OCI-LY7 (cell line): ENCODE results near the gene STIL. TPM values are rescaled to one million over a fixed set of nuclear protein-coding genes. Genes with fewer than 3 reads are reported as not detected.
A peak's percentile ranks its signal among the peaks of the same experiment; 100 is the strongest.

Source experiments
- BruUV-seq: library from RNA; stranded (reverse); fragments of 400-500 nt; replicated peaks from 2 replicates; lab custom pipeline; 2021; lab: Mats Ljungman, UMichigan
- CTCF ChIA-PET: fragments of 300-600 bp; sonication (Branson Sonifier 250); formaldehyde crosslinking; loops from one replicate; lab custom pipeline; 2022; ENCODE audit warnings: antibody characterized with exemption; ENCODE audit not compliant: unreplicated experiment; lab: Charles Lee
- POLR2A ChIA-PET: fragments of 300-600 bp; sonication (Branson Sonifier 250); formaldehyde crosslinking; loops from one replicate; lab custom pipeline; 2022; ENCODE audit warnings: antibody characterized with exemption; lab: Charles Lee
- DNase-seq: peaks from one replicate; pipeline ENCODE4 v3.0.0-alpha.2; 2015; ENCODE audit warnings: low spot score
- H2AFZ ChIP-seq: fragments of 200-600 bp; sonication (generic), shearing (Covaris generic); 2 replicates; pipeline ENCODE4 v1.6.1; 2014; ENCODE audit warnings: mild to moderate bottlenecking, antibody characterized with exemption, low read length, moderate library complexity
- H3K27ac ChIP-seq: fragments of 200-600 bp; sonication (generic); 2 replicates; pipeline ENCODE4 v1.5.1; 2014; ENCODE audit warnings: mixed run types, low read depth, mild to moderate bottlenecking, moderate library complexity, low read length, inconsistent platforms; ENCODE audit not compliant: poor library complexity, severe bottlenecking
- H3K36me3 ChIP-seq: fragments of 200-600 bp; sonication (generic); 2 replicates; pipeline ENCODE4 v1.6.1; 2014; ENCODE audit warnings: mild to moderate bottlenecking, antibody characterized with exemption, low read length, moderate library complexity, mixed read lengths; ENCODE audit not compliant: insufficient read depth
- H3K4me1 ChIP-seq: fragments of 200-600 bp; sonication (generic); 2 replicates; pipeline ENCODE4 v1.5.1; 2014; ENCODE audit warnings: mild to moderate bottlenecking, low read length; ENCODE audit not compliant: insufficient read depth, poor library complexity, severe bottlenecking
- H3K4me2 ChIP-seq: fragments of 200-600 bp; sonication (generic); 2 replicates; pipeline ENCODE4 v1.6.1; 2014; ENCODE audit warnings: mild to moderate bottlenecking, low read length
- H3K4me3 ChIP-seq: fragments of 200-600 bp; sonication (generic); 2 replicates; pipeline ENCODE4 v1.5.1; 2014; ENCODE audit warnings: mild to moderate bottlenecking, low read depth, low read length; ENCODE audit not compliant: poor library complexity, severe bottlenecking
- H3K79me2 ChIP-seq: fragments of 200-600 bp; sonication (generic); 2 replicates; pipeline ENCODE4 v1.6.1; 2016; ENCODE audit warnings: low read depth, mild to moderate bottlenecking, low read length, moderate library complexity, mixed read lengths; ENCODE audit not compliant: insufficient read depth
- H3K9me2 ChIP-seq: fragments of 200-600 bp; sonication (generic); 2 replicates; pipeline ENCODE4 v1.6.1; 2016; ENCODE audit warnings: mild to moderate bottlenecking, low read length, mixed read lengths; ENCODE audit not compliant: insufficient read depth
- H3K9me3 ChIP-seq: fragments of 200-600 bp; sonication (generic); 2 replicates; pipeline ENCODE4 v1.6.1; 2014; ENCODE audit warnings: mild to moderate bottlenecking, mixed run types, low read length, mixed read lengths
- H4K20me1 ChIP-seq: fragments of 200-600 bp; sonication (generic); 2 replicates; pipeline ENCODE4 v1.6.1; 2014; ENCODE audit warnings: mild to moderate bottlenecking, antibody characterized with exemption, low read length, moderate library complexity, mixed read lengths; ENCODE audit not compliant: insufficient read depth
- EZH2phosphoT487 ChIP-seq: fragments of 200-600 bp; sonication (generic); IDR thresholded peaks from 2 replicates; pipeline ENCODE4 v1.6.1; 2018; ENCODE audit warnings: low read depth, borderline replicate concordance, mild to moderate bottlenecking, mixed run types, antibody characterized with exemption, low read length, moderate library complexity, mixed read lengths
- intact Hi-C: fragments of 100-400 bp; cut with micrococcal nuclease; formaldehyde crosslinking; loops from one replicate; pipeline ENCODE4 v1.10.0; 2022; ENCODE audit not compliant: unreplicated experiment
- total RNA-seq, 2 experiments: library from RNA; depleted of rRNA in 1 of 2; stranded (reverse); fragments of >200 nt in 1 of 2; shearing (Covaris generic) in 1 of 2; gene quantifications; 2 replicates each; pipeline ENCODE4 v1.2.3, GENCODE V29; 2014 to 2022
- TF ChIP-seq, protein P1 (sequence below): fragments of 200-600 bp; sonication (generic); conservative IDR thresholded peaks from 2 replicates; pipeline ENCODE4 v1.5.1; 2014; ENCODE audit warnings: mild to moderate bottlenecking, antibody characterized with exemption, low read length, moderate library complexity, mixed read lengths

Gene STIL
- total RNA-seq, 2 experiments from 2014 or later = 46.6 to 60.0 TPM

DNA sequence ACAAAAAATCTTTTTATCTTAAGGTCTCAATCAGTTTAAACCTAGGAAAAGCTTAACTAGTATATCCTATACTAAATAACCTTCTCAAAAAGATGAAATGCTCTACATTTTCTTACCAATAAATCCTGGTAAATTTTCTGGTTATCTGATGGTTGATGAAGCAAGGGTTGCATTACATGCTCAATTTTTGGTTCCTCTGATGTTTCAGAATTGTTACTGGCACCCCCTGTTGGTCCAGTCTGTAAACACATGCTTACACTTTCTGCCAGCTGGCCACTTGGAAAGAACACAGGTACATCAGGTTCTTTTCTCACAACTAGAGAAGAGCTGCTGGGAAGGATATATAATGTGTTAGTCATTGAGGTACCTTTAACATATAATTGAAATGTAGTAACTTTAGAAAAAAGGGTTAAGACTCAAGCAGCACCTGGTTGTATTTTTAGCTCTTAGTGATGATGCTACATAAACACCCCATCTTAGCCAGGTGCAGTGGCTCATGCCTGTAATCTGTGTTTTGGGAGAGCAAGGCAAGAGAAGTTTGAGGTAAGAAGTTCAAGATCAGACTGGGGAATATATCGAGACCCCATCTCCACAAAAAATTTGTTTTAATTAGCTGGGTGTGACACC, 51.0 kb downstream of the STIL start:
- H3K4me1 ChIP-seq = no peaks in the 10 kb centered on the region
- H2AFZ ChIP-seq = no peak overlapping the region
- peaks cover 95% of the 10 kb centered on the region for H3K36me3 ChIP-seq
- intact Hi-C loops = loop anchor here (1.0 kb wide), 1 partner anchor 70 kb away; no protein-coding TSS in a partner anchor
- no peak overlapping the region for H3K4me2 ChIP-seq
- ChIA-PET POLR2A (interaction anchor here (0.6 to 2.4 kb wide), 8 partner anchors 10 to 1165 kb away, joined by 3 to 9 read pairs (median 3); partner anchors contain the start of gene STIL), CTCF (interaction anchor here (0.5 to 1.2 kb wide), 2 partner anchors 63 to 84 kb away, joined by 3 to 5 read pairs; no protein-coding TSS in a partner anchor)
- no peaks in the 10 kb centered on the region for H4K20me1 ChIP-seq
- TF ChIP-seq, protein P1, sequence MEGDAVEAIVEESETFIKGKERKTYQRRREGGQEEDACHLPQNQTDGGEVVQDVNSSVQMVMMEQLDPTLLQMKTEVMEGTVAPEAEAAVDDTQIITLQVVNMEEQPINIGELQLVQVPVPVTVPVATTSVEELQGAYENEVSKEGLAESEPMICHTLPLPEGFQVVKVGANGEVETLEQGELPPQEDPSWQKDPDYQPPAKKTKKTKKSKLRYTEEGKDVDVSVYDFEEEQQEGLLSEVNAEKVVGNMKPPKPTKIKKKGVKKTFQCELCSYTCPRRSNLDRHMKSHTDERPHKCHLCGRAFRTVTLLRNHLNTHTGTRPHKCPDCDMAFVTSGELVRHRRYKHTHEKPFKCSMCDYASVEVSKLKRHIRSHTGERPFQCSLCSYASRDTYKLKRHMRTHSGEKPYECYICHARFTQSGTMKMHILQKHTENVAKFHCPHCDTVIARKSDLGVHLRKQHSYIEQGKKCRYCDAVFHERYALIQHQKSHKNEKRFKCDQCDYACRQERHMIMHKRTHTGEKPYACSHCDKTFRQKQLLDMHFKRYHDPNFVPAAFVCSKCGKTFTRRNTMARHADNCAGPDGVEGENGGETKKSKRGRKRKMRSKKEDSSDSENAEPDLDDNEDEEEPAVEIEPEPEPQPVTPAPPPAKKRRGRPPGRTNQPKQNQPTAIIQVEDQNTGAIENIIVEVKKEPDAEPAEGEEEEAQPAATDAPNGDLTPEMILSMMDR = peak; percentile 89
- TF ChIP-seq EZH2phosphoT487 = no peak
- peak; percentile 53 for DNase-seq
- H3K79me2 ChIP-seq = no peaks in the 10 kb centered on the region
- no peak overlapping the region for H3K4me3 ChIP-seq
- no peaks in the 10 kb centered on the region for H3K9me3 ChIP-seq
- no TSS peak for BruUV-seq
- H3K9me2 ChIP-seq = no peaks in the 10 kb centered on the region
- H3K27ac ChIP-seq = no peak overlapping the region

- Histone ChIP-seq H3K4me1 (no peaks in the 10 kb centered on the region), H3K36me3 (peaks cover 93% of the 10 kb centered on the region), H3K9me2 (no peaks in the 10 kb centered on the region), H3K9me3 (no peaks in the 10 kb centered on the region), H2AFZ (no peak overlapping the region), H3K27ac (no peak overlapping the region), H3K4me3 (no peak overlapping the region), H3K79me2 (0 out of 2 replicates have a peak, but pooled peaks cover 4% of the 10 kb centered on the region), H4K20me1 (no peaks in the 10 kb centered on the region), H3K4me2 (no peak overlapping the region)
- ChIA-PET POLR2A (interaction anchor here (0.8 to 1.0 kb wide), 2 partner anchors 19 to 61 kb away, joined by 3 to 6 read pairs; no protein-coding TSS in a partner anchor), CTCF (no interaction called here)
- DNase-seq = no peak
- TF ChIP-seq, protein P1 = no peak
- TF ChIP-seq EZH2phosphoT487 = no peak
- no TSS peak for BruUV-seq
- intact Hi-C loops = no loop called here
Measured at GRCh38 chr1:47257224-47257623, 56.7 kb downstream of the STIL start.

DNA sequence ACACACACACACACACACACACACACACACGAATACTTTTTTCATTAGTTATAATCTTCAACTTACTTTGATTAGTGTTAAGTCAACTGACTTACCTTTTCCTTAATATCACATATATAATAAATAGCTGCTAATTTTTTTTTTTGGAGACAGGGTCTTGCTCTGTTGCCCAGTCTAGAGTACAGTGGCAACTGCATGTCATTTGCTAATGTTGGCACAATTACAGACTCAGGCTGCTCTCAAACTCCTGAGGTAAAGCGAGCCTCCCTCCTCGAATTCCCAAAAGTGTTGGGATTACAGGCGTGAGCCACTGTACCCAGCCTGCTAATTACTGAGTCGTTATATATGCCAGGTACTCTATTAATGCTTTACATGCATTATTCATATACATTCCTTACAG, 61.2 kb downstream of the STIL start:
- Histone ChIP-seq H3K4me1 (no peaks in the 10 kb centered on the region), H3K27ac (no peak overlapping the region), H3K9me3 (no peaks in the 10 kb centered on the region), H3K4me3 (no peak overlapping the region), H3K9me2 (no peaks in the 10 kb centered on the region), H4K20me1 (no peaks in the 10 kb centered on the region; the same call in 1 of the 2 replicates), H3K79me2 (0 out of 2 replicates have a peak, but pooled peaks cover 4% of the 10 kb centered on the region), H2AFZ (no peak overlapping the region), H3K4me2 (no peak overlapping the region), H3K36me3 (peaks cover 87% of the 10 kb centered on the region)
- no TSS peak for BruUV-seq
- CTCF ChIA-PET = no interaction called here
- intact Hi-C loops = no loop called here
- TF ChIP-seq, protein P1 = no peak
- no peak for TF ChIP-seq EZH2phosphoT487
- DNase-seq = no peak
- POLR2A ChIA-PET = interaction anchor here (0.6 to 2.5 kb wide), 3 partner anchors 10 to 109 kb away, joined by 3 to 9 read pairs (median 4); no protein-coding TSS in a partner anchor
